EL (cell line): ENCODE results near the gene KIAA0753.
"Not testable (repeated sequence)": the region's sequence is repeated elsewhere in the genome, so short reads cannot be mapped to it uniquely, and the experiment has no call there.

Experiments
- DNase-seq: peaks from one replicate; pipeline ENCODE4 v3.0.0-alpha.2; 2016

The KIAA0753 gene

DNA sequence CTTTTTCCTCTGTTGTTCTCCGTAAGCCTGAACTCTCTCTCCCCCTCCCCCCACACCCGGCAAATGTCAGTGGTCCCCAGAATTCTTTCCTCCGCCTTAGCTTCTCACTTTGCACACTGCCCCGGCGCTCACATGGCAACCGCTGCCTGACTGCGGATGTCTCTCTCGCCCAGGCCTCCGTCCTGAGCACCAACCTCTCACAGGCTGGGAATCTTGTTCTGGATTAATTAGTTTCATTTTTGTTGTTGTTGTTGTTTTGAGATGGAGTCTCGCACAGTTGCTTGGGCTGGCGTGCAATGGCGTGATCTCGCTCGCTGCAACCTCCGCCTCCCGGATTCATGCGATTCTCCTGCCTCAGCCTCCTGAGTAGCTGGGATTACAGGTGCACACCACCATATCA is 27.7 kb upstream of the KIAA0753 start:
- no peak for DNase-seq

DNA sequence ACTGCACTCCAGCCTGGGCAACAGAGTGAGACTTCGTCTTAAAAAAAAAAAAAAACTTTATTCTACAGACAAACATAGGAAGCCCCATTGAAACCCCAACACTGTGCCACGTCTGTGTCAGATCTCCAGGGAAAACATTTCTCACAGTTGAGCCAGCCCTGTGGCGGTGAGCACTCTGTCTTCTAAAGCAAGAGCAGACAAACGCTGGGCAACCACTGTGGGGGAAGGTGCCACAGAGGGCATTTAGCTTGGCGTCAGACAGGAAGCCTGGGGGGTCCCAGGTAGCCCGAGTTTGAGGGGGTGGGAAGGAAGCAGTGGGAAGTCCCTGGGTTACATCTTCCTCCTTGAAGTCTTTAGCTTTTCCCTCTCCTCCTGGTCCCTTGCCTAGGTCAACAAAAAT is 27.0 kb upstream of the KIAA0753 start:
- DNase-seq = no peak

DNA sequence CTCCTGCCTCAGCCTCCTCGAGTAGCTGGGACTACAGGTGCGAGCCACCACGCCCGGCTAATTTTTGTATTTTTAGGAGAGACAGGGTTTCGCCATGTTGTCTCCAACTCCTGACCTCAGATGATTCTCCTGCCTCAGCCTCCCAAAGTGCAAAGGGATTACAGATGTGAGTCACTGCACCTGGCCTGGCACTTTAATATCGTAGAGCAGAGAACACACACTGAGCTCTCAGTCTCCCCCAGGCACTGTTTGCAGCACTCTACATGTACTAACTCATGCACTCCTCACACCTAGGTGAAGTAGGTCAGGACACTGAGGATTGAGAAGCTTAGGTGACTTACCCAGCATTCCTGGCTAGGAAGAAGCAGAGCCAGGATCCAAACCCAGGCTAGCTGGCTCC is 26.0 kb upstream of the KIAA0753 start:
- DNase-seq = no peak

DNA sequence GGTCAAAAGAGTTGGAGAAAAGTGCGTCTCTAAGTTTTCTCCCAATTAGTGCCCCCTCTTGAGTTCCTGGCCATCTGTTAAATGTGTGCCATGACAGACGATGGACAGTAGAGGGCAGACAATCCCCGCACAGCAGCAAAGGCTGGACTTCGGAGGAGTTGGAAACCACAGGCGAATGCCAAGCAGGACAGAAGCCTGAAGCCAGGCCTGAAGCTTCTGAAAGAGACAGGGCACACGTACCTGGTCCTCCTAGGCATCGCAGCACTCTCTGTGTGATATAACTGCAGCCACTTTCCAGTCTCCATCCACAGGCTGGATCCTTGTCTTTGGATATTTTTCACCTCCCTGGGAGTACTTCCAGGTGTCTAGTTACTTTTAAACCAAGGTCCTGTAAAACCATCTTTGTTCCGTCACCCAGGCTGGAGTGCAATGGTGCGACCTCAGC is 25.6 kb upstream of the KIAA0753 start:
- DNase-seq = peak; percentile 81

DNA sequence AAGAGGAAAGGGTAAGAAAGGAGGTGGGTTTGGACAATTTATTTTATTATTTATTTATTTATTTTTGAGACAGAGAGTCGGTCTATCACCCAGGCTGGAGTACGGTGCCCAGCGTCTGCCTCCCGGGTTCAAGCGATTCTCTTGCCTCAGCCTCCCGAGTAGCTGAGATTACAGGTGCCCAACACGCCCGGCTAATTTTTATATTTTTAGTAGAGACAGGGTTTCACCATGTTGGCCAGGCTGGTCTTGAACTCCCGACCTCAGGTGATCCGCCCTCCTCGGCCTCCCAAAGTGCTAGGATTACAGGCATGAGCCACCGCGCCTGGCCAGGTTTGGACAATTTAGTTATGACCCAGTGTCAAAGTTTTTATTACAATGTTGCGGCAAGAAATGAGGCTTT is 22.7 kb upstream of the KIAA0753 start:
- not testable (repeated sequence) for DNase-seq

DNA sequence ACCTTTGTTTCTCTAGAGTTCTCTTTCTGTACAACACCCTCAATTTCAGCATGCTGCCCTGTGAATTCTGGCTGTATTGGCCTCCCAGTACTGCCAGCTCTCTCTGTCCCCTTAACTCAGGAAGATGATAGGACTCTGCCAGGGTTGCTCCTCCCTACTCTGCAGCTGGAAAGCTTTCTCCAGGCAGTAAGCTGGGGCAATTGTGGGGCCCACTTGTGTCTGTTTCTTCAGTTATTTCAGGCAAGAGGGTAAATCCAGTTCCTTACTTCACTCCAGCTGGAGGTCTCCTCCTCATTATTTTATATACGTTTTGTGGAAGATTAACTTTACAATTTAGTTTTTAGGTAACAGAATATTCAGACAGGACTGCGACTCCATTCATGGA is 20.9 kb upstream of the KIAA0753 start:
- no peak for DNase-seq

DNA sequence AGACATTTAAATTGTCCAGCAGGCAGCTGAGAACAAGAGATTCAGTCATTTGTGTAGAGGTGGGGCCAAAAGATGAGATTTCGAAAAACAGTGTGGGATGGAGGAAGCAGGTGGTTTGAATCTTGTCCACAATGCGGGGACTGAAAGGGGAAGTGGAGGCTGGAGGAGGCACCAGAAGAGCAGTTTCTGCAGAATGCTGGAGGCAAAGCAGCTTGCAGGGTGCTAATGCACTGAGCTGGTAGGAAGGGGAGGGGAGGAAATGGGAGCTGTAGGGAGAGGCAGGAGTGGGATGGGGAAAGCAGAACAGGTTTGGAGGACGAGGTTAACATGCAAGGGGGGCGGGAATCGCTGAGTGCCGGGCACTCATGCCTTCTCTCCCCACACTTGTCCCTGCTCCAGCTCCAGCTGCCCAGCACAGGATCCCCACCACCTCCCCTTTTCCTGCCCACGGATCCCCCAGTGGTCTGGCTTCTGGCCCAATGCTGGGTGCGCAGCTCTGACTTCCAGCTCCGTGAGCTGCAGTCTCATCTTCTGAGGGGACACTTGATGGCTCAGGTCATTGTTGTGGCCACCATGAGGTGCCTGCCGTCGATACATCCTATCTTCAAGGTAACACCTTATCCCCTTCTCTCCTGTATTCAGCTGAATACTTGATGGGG is 20.4 kb upstream of the KIAA0753 start:
- no peak for DNase-seq

DNA sequence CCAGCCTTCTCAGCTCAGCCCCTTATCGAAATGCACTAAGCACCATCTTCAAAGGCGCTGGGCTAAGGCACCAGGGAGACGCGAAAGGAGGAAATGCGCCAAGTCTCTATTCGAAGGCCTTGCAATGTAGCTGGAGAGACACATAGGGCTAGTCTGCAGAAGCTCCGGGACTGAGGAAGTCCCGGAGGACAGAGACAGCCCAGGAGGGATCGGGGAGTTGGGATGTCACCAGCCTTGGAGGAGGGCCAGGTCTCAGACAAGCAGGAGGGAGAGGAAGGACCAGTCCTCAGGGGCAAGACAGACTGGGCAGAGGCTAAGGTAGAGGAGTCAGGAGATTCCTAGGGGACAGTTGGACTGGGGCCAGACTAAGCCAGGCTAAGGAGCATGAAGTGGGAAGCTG is 19.6 kb upstream of the KIAA0753 start:
- DNase-seq = no peak

DNA sequence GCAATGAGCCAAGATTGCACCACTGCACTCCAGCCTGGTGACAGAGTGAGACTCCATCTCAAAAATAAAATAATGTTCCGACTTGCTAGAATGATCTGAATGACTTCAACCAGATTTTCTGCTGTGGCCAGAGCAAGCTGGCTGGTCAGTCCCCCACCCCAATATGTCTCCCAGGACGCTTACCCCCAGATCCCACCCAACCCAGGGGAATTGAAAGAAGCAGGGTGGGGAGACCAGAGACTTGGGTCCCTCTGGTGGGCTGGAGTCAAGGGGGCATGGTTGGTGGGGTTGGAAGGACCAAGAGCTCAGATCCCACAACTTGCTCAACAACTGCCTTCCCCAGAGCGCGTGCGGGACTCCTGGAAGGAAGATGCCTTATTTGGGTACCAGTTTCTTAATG is 17.9 kb upstream of the KIAA0753 start:
- DNase-seq = not testable (repeated sequence)

DNA sequence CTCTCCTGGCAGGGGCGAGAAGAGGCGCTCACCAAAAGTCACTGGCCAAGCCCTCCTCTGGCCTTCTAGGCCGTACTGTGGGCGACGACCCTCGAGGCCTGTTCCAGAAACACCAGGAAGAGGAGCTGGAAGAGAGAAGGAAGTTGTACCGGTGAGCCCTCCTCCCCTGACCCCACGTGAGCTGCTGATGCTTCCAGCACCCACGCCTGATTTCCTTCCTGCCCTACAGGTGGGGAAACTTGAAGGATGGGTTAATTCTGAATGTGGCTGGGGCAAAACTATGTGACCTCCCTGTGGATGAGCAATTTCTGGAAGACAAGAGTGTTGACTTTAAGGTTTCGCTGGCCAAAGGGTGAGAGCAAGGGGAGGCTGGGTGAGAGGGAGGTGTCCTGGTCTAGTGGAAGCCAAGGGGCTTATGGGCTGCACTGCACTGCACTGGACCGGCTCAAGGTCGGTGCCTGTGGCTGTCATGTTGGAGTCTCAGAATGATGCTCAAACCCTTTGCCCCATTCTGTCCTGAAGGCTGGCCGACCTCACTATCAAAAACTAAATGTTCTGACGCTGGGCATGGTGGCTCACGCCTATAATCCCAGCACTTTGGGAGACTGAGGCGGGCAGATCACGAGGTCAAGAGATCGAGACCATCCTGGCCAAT is 17.2 kb upstream of the KIAA0753 start:
- DNase-seq = no peak

DNA sequence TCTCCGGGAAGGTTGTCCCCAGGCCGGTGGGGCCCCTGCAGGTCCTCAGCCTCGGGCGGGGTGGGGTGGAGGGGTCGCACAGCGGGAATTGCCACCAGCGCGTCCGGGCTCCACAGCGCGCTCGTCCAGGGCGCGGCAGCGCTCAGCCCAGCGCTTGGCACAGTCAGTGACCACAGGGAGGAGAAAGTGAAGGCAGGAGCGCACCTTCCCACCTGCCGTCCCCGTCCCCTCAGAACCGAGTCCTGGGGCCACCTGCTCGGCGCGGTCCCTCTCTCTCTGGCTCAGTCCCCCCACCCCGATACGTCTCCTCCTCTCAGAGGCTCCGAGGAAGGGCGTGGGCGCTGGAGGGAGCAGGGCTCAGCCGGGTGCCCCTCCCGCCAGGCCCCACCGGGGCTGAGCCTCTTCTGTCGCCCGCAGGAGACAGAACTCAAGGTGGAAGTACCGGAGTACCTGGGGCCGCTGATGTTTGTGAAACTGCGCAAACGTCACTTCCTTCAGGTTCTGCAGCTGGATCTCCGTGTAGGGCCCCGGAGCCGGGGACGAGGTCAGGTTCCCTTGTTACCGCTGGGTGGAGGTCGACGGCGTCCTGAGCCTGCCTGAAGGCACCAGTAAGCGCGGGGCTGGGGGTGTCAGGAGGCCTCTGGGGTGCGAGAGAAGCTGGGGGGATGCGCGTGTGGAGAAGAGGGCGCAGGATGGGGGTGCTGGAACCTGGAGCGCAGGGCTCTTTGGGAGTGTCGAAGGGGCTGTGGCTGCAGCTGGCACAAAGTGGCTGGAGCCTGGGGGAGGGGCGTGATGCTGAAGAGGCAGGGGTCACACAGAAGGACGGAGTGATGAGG is 16.5 kb upstream of the KIAA0753 start:
- DNase-seq = not testable (repeated sequence)

DNA sequence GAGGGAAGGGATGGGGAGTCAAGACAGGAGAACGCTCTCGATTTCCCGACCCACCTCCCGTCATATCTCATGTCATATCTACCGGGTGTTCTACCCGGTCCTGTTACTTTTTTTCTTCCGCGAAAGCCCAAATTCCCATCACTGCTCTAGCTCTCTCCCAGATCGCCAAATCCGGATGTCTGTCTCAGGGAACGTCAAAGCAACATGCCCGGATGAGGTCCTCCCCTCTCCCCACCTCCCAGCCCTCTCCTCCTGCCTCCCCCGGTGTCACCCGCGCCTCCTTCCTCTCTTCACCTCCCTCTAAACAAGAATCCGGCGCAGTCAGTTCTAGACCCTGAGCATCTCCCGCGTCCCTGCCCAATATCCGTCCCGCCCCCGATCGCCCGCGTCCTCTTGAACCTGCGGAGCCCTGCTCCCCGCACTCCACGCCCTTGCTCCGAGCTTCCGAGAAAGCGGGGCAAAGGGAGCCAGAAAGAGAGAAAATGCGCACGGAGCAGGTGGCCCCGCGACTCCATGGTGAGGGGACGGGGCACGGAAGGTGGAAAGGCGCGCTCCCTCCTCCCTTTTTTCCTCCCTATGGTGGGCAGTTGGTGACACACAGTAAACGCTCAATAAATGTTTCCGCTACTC is 15.3 kb upstream of the KIAA0753 start:
- DNase-seq = not testable (repeated sequence)

DNA sequence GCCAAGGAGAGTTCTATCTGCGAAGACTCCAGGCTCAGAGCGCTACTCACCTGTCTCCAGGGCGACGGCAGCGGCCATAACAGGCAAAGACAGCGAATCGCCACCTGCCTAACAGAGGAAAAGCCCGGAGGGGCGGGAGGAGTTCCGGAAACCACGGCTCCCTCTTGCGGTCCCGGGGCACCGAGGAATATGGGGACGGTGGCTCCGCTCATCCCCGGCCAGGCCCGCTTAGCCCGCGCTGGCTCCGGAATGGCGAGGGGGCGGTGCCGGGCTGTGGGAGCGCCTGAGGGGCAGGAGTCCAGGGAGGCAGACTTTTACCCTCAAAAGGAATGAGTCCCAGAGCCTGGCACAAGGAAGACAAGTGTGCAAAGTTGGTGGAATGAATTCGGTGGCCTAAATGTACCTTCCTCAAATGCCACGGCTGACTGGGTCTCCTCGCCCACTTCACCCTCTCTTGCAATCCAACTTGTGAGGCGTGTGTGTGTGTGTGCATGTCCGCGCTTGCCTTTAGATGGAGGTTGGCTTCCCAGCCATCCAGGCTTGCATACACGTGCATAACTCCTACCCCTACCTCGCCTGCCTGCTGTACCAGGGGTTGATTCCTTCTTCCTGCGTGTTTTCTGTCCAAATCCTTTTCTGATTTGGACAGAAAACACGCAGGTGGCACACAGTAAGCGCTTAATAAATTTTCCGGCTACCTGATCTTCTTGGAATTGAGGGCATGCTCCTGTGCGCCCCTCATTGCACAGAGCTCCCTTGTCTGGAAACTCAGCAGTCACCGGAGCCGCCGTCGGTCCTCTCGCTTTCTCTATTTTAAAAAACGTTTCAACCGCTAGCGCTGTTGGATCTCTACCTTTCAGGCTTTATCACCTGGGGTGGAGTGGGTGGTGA is 14.6 kb upstream of the KIAA0753 start:
- no peak for DNase-seq

DNA sequence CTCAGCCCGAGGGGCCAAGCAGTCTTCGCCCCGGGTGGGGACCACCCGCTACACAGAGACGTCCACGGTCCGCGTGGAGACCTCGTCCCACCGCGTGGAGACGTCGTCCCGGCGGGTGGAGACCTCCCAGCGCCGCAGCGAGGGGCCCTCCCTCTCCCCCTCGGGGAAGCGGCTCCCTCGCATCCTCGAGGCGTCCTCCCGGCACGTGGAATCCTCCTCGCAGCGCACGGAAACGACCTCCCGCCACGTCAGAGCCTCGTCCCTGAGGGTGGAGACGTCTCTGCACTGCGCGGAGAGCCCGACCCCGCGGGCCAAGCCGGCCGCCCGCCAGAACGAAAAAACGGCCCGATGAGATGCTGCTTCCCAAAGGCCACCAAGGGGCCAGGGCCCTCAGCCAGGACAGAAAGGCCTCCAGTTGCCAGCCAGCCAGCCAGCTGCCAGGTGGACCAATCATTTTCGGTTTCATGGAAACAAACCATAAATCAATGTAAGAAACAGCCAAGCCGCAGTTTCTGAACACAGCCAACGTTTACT is 11.5 kb upstream of the KIAA0753 start:
- DNase-seq = no peak

DNA sequence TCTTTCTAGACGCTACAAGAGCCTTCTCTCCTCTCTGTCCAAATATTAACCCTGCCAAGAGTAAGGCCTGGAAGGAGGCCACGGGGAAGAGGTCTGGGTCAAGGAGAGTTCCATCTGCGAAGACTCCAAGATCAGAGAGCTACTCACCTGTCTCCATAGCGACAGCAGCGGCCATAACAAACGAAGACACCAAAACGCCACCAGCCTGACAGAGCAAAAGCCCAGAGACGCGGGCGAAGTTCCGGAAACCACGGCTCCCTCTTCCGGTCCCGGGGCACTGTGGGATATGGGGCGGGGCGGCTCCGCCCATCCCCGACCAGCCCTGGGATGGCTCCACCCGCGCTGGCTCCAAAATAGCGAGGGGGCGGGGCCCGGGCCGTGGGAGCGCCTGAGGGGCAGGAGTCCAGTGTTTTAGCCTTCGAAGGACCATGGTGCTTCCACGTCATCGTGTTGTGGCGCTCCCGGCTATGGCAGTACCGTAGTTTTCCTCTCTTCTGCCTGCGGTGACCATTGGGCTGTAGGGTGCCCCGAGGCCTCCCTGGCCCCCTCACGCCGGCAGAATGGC is 10.9 kb upstream of the KIAA0753 start, which contains the start of the genes C17orf100 and MED31:
C17orf100 (plus strand) TSS at position 409 of the 565 bp plus-strand sequence; CDS start at position 561, 152 bp downstream.
MED31 (minus strand) TSS at position 252 of the 565 bp plus-strand sequence; CDS start at position 175, 77 bp downstream.
- DNase-seq = peak; percentile 96

DNA sequence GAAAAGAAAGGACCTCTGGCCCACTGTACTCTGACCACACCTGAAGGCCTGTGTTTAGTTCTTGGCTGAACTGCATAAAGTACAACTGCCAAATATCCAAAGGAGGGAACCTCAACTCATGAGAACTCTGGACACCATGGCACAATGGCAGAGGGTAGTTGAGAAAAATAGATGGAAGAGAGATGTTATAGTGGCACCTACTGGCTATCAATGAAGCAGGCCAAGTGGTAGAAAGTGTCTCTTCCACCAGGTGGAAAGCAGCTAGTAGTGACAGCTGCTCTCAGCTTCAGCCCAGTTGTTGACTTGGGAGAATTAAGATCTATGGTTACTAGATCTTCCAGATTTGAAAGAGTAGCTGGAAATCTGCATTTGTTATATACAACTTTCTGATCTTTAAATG is 7.7 kb upstream of the KIAA0753 start:
- DNase-seq = peak; percentile 18

DNA sequence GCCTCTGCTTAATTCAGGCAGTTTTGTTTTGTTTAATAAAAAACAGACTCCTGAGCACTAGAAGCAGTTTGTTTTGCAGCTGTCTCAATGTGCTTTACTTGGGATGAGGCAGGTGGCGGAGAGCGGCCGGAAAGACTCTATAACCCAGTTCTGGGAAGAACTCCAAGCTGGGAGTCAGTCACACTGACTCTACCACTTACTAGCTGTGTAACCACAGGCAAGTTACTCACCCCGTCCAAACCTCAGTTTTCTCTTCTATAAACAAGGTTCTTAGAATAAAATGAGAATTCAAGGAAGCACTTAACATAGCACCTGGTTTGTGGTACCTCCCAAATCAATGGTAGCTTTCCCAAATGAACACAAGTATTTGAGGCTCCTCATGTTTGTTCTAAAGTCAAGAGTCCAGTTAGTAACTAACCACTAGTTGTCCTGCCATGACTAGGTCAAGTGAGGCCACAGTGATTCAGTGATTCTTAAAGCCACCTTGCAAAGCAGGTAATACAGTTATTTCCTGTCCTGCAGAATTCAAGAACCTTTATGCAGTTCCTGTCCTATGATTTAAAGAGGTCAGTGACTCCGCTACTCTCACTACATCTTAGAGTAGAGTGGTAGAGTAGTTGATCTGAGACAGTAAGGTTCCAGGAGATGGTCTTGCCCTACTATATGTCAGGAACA is 3.1 kb upstream of the KIAA0753 start:
- peak; percentile 79 for DNase-seq

DNA sequence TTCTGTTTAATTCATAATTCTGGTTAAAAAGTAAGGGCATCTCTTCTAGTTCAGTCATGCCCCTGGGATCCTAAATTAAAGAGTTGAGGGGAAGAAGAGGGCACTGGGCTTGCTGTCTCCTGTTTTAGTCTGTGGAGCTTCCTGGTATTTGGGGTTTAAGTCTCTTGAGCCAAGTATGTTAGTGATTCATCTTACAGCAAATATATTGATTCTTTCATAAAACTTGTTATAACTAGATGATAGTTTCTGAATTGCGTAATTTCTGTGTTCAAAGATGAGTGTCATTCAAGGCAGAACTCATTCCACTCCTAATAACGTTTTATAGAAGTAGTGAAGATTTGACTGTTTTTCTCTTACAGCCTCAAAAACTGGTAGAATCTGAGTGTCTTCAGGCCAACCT is 2.1 kb upstream of the KIAA0753 start:
- peak; percentile 31 for DNase-seq

DNA sequence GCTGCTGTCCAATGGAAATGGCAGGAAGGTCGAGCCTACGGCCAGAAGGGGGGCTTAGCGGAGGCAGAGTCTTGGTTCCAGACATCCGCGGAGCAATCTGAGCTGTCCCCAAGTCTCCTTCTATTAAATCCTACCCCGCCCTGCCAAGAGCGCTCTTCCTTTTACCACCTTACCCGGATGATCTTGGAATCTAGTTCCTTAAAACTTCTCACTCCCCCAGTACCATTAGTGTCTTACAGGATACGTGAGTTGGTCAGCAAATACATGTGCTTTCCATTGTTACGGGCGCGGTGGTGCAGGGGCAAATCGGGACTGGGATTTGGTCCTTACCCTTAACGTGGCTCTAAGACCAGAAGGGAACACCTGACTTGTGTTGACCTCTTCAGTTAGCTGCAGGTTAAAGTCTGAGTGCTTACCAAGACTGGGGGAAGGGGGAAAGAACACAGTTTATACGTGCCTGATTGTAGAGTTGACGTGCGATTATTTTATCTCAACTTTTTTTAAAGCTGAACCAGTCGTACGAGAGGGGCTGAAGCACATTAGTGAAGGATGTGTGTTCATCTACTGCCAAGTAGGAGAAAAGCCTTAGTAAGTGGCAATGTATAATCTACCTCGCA is 844 bp upstream of the KIAA0753 start:
- DNase-seq = no peak
